Neuronal stem cell (in vitro differentiated cells): ENCODE measurements around the gene ZMYM3.
"Not testable (repeated sequence)": the region's sequence is repeated elsewhere in the genome, so short reads cannot be mapped to it uniquely, and the experiment has no call there.

Experiments used
- DNase-seq: peaks from one replicate; pipeline ENCODE4 v3.0.0-alpha.2; 2013; ENCODE audit warnings: low spot score
- H2AFZ ChIP-seq: one replicate; pipeline ENCODE4 v1.6.1; 2013; ENCODE audit warnings: mild to moderate bottlenecking, low read length, inconsistent platforms
- H2AK5ac ChIP-seq: 2 replicates; pipeline ENCODE4 v1.6.1; 2013; ENCODE audit warnings: low read depth, mild to moderate bottlenecking, inconsistent platforms, low read length, moderate library complexity, mixed read lengths
- H2BK120ac ChIP-seq: 2 replicates; pipeline ENCODE4 v1.6.1; 2013; ENCODE audit warnings: low read depth, mild to moderate bottlenecking, inconsistent platforms, low read length, moderate library complexity, mixed read lengths
- H2BK12ac ChIP-seq: one replicate; pipeline ENCODE4 v1.6.1; 2013; ENCODE audit warnings: low read length, inconsistent platforms
- H2BK15ac ChIP-seq: 2 replicates; pipeline ENCODE4 v1.6.1; 2013; ENCODE audit warnings: mild to moderate bottlenecking, low read length, inconsistent platforms, mixed read lengths
- H2BK5ac ChIP-seq: one replicate; pipeline ENCODE4 v1.6.1; 2013; ENCODE audit warnings: inconsistent platforms, mild to moderate bottlenecking, low read length, moderate library complexity
- H3K14ac ChIP-seq: one replicate; pipeline ENCODE4 v1.6.1; 2013; ENCODE audit warnings: low read length, inconsistent platforms
- H3K18ac ChIP-seq: 2 replicates; pipeline ENCODE4 v1.6.1; 2013; ENCODE audit warnings: low read length, inconsistent platforms
- H3K23ac ChIP-seq: 2 replicates; pipeline ENCODE4 v1.6.1; 2013; ENCODE audit warnings: low read depth, mild to moderate bottlenecking, mixed read lengths, low read length, inconsistent platforms; ENCODE audit not compliant: poor library complexity
- H3K27ac ChIP-seq: replicated peaks from 3 replicates; pipeline ENCODE4 v1.5.1; 2013; ENCODE audit warnings: low read length, inconsistent platforms
- H3K27me3 ChIP-seq, 3 experiments: 2 replicates each; pipeline ENCODE4 v1.6.1; 2013; ENCODE audit warnings: low read length in 3 of 3, mild to moderate bottlenecking in 2 of 3, inconsistent platforms in 1 of 3, low read depth in 1 of 3, mixed read lengths in 1 of 3, moderate library complexity in 1 of 3; ENCODE audit not compliant: control insufficient read depth in 3 of 3, insufficient read depth in 3 of 3
- H3K36me3 ChIP-seq, 2 donors: replicated peaks in 1 of 2; 2 replicates each; pipeline ENCODE4 v1.6.1; 2013; ENCODE audit warnings: low read length in 2 of 2; ENCODE audit not compliant: control insufficient read depth in 2 of 2, insufficient read depth in 2 of 2
- H3K4ac ChIP-seq: 2 replicates; pipeline ENCODE4 v1.6.1; 2013; ENCODE audit warnings: inconsistent platforms, mild to moderate bottlenecking, low read length, moderate library complexity
- H3K4me1 ChIP-seq, 2 donors: 1 replicate in 1 of 2; 2 replicates in 1 of 2; pipeline ENCODE4 v1.6.1; 2013; ENCODE audit warnings: low read length in 2 of 2, low read depth in 1 of 2; ENCODE audit not compliant: control insufficient read depth in 2 of 2, insufficient read depth in 1 of 2
- H3K4me2 ChIP-seq: one replicate; pipeline ENCODE4 v1.6.1; 2013; ENCODE audit warnings: mild to moderate bottlenecking, low read length, inconsistent platforms; ENCODE audit not compliant: insufficient read depth, poor library complexity, severe bottlenecking
- H3K4me3 ChIP-seq, 2 donors: 2 replicates each; pipeline ENCODE4 v1.5.1; 2013; ENCODE audit warnings: low read length in 2 of 2, mild to moderate bottlenecking in 2 of 2, inconsistent platforms in 1 of 2, moderate library complexity in 1 of 2
- H3K79me1 ChIP-seq: one replicate; pipeline ENCODE4 v1.6.1; 2013; ENCODE audit warnings: low read depth, mild to moderate bottlenecking, inconsistent platforms, low read length, moderate library complexity
- H3K9ac ChIP-seq: one replicate; pipeline ENCODE4 v1.6.1; 2013; ENCODE audit warnings: mild to moderate bottlenecking, low read depth, low read length, inconsistent platforms; ENCODE audit not compliant: poor library complexity
- H3K9me3 ChIP-seq, 2 donors: replicated peaks in 1 of 2; 2 replicates each; pipeline versions ENCODE3 to v1.6.1; 2013; ENCODE audit warnings: low read length in 2 of 2, mild to moderate bottlenecking in 2 of 2, inconsistent platforms in 1 of 2, low read depth in 1 of 2, mixed read lengths in 1 of 2, moderate library complexity in 1 of 2; ENCODE audit not compliant: control insufficient read depth in 2 of 2, insufficient read depth in 1 of 2
- H4K8ac ChIP-seq: one replicate; pipeline ENCODE4 v1.6.1; 2013; ENCODE audit warnings: low read depth, mild to moderate bottlenecking, inconsistent platforms, low read length, moderate library complexity
- H4K91ac ChIP-seq: one replicate; pipeline ENCODE4 v1.6.1; 2013; ENCODE audit warnings: low read length, low read depth, mild to moderate bottlenecking, inconsistent platforms; ENCODE audit not compliant: poor library complexity
- WGBS, 2 donors: extraction: QIAGEN DNeasy Blood & Tissue Kit; methylation state at CpG; one replicate each; pipeline ENCODE4 v1.1.7; 2013; ENCODE audit warnings: missing lambda C conversion rate in 2 of 2, mixed read lengths in 1 of 2; ENCODE audit not compliant: insufficient read length in 2 of 2, insufficient replicate concordance in 1 of 2; ENCODE audit errors: extremely low coverage in 2 of 2; 5-methylcytosine and 5-hydroxymethylcytosine counted together

Gene ZMYM3

DNA sequence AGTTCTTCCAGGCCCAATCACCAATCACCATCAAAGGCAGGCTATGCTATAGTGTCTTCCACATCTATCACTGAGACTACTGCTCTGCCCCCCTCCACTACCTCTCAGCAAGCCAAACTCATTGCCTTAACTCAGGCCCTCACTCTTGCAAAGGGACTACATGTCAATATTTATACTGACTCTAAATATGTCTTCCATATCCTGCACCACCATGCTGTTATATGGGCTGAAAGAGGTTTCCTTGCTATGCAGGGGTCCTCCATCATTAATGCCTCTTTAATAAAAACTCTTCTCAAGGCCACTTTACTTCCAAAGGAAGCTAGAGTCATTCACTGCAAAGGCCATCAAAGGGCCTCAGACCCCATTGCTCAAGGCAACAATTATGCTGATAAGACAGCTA, 14.7 kb upstream of the ZMYM3 start:
- H2AFZ ChIP-seq, H3K4me3 ChIP-seq, H3K79me1 ChIP-seq, H3K27ac ChIP-seq, H4K91ac ChIP-seq, H3K9ac ChIP-seq, H2BK12ac ChIP-seq, H2BK5ac ChIP-seq, H3K36me3 ChIP-seq, H4K8ac ChIP-seq, H2BK15ac ChIP-seq, DNase-seq, H3K4me1 ChIP-seq, H3K23ac ChIP-seq, H3K4ac ChIP-seq, H3K27me3 ChIP-seq, H2AK5ac ChIP-seq, H3K14ac ChIP-seq, H3K4me2 ChIP-seq, H2BK120ac ChIP-seq, H3K18ac ChIP-seq, H3K9me3 ChIP-seq: not testable (repeated sequence)

GRCh38 chrX:71256856-71257255, 2.9 kb upstream of the ZMYM3 start:
- no CpG with 5 or more reads among the region's 4 CpGs for WGBS, 2 donors

GRCh38 chrX:71256051-71256450, 2.1 kb upstream of the ZMYM3 start:
- Histone ChIP-seq H3K79me1 (peaks cover 4% of the 10 kb centered on the region), H3K23ac (no peak overlapping the region), H3K4me2 (peak overlapping the region; percentile 32), H3K4me1 (peaks cover 11% of the 10 kb centered on the region in 2 donors), H2AK5ac (no peak overlapping the region), H3K9me3 (no peaks in the 10 kb centered on the region), H3K36me3 (peaks cover 2 to 15% of the 10 kb centered on the region in 2 donors), H3K14ac (no peak overlapping the region), H4K8ac (no peak overlapping the region), H3K9ac (no peak overlapping the region), H3K4me3 (no peak overlapping the region), H3K27ac (peak overlapping the region; percentile 88), H3K18ac (no peak overlapping the region), H4K91ac (no peak overlapping the region), H2BK15ac (no peak overlapping the region), H2BK12ac (no peak overlapping the region), H3K4ac (no peak overlapping the region), H3K27me3 (no peaks in the 10 kb centered on the region), H2AFZ (no peak overlapping the region), H2BK120ac (no peak overlapping the region), H2BK5ac (no peak overlapping the region)
- no peak for DNase-seq
- no CpG with 5 or more reads among the region's 6 CpGs for WGBS, 2 donors

More at GRCh38 chrX:71256856-71257255, 2.9 kb upstream of the ZMYM3 start:
- no peak overlapping the region for H3K18ac ChIP-seq
- H3K23ac ChIP-seq: no peak overlapping the region
- no peak overlapping the region for H4K91ac ChIP-seq
- H3K4me3 ChIP-seq: no peak overlapping the region
- H2AFZ ChIP-seq: no peak overlapping the region
- no peak overlapping the region for H2BK15ac ChIP-seq
- H3K9me3 ChIP-seq: no peaks in the 10 kb centered on the region
- H3K4me2 ChIP-seq: no peak overlapping the region
- no peak overlapping the region for H3K4ac ChIP-seq
- no peak overlapping the region for H2BK120ac ChIP-seq
- H4K8ac ChIP-seq: no peak overlapping the region
- no peak overlapping the region for H3K9ac ChIP-seq
- no peak overlapping the region for H2BK12ac ChIP-seq
- H2AK5ac ChIP-seq: no peak overlapping the region
- peaks cover 1 to 8% of the 10 kb centered on the region in 2 donors for H3K36me3 ChIP-seq
- H3K79me1 ChIP-seq: peaks cover 4% of the 10 kb centered on the region
- peaks cover 8 to 11% of the 10 kb centered on the region in 2 donors for H3K4me1 ChIP-seq
- DNase-seq: no peak
- no peaks in the 10 kb centered on the region for H3K27me3 ChIP-seq
- H2BK5ac ChIP-seq: no peak overlapping the region
- H3K14ac ChIP-seq: no peak overlapping the region
- no peak overlapping the region for H3K27ac ChIP-seq

GRCh38 chrX:71253253-71254091, 468 bp downstream of the ZMYM3 start:
- WGBS, 2 donors: no CpG with 5 or more reads among the region's 35 CpGs
- peak overlapping the region; percentile 82 for H2BK5ac ChIP-seq
- H3K9ac ChIP-seq: peak overlapping the region; percentile 90
- peak overlapping the region; percentile 82 for H3K27ac ChIP-seq
- H3K18ac ChIP-seq: peak overlapping the region; percentile 87
- DNase-seq: peak; percentile 15
- H3K9me3 ChIP-seq: no peaks in the 10 kb centered on the region
- no peak overlapping the region for H2BK15ac ChIP-seq
- no peak overlapping the region for H3K23ac ChIP-seq
- H4K91ac ChIP-seq: no peak overlapping the region
- H3K27me3 ChIP-seq: no peaks in the 10 kb centered on the region
- H2AK5ac ChIP-seq: no peak overlapping the region
- H3K14ac ChIP-seq: no peak overlapping the region
- H3K79me1 ChIP-seq: peaks cover 15% of the 10 kb centered on the region
- H4K8ac ChIP-seq: no peak overlapping the region
- peak overlapping the region; percentile 75 to 93 for H3K4me3 ChIP-seq
- H3K4ac ChIP-seq: peak overlapping the region; percentile 53
- peak overlapping the region; percentile 54 for H3K4me2 ChIP-seq
- peak overlapping the region; percentile 45 for H2AFZ ChIP-seq
- H2BK120ac ChIP-seq: no peak overlapping the region
- H3K4me1 ChIP-seq: peaks cover 11 to 13% of the 10 kb centered on the region in 2 donors
- peak overlapping the region; percentile 90 for H2BK12ac ChIP-seq
- peaks cover 19 to 41% of the 10 kb centered on the region in 2 donors for H3K36me3 ChIP-seq
